GM08714 (cell line): ENCODE data around the gene PPARG.

Experiments used
- H3K4me3 ChIP-seq: fragments of 200-500 bp; sonication (Bioruptor generic); 2 replicates; pipeline ENCODE4 v1.5.1; 2014; ENCODE audit warnings: mild to moderate bottlenecking, low read length, inconsistent platforms
- ZNF274 ChIP-seq: IDR thresholded peaks from 2 replicates; pipeline ENCODE4 v1.6.1; 2012; ENCODE audit warnings: mild to moderate bottlenecking, low read depth, low read length

The PPARG gene

GRCh38 chr3:12430086-12430485 is 141.2 kb downstream of the PPARG start:
- no peak for TF ChIP-seq ZNF274
- no peak overlapping the region for H3K4me3 ChIP-seq

GRCh38 chr3:12433823-12434222 is 145.0 kb downstream of the PPARG start:
- no peak overlapping the region for H3K4me3 ChIP-seq
- no peak for TF ChIP-seq ZNF274

- H3K4me3 ChIP-seq, result no peak overlapping the region
- TF ChIP-seq ZNF274, result no peak
Measured at GRCh38 chr3:12436514-12437220, 147.8 kb downstream of the PPARG start.

GRCh38 chr3:12437221-12437605 is 148.3 kb downstream of the PPARG start:
- no peak for TF ChIP-seq ZNF274

GRCh38 chr3:12437861-12438260 is 149.0 kb downstream of the PPARG start:
- TF ChIP-seq ZNF274, result no peak
- H3K4me3 ChIP-seq, result no peak overlapping the region

More at GRCh38 chr3:12437221-12437605, 148.3 kb downstream of the PPARG start:
- H3K4me3 ChIP-seq, result no peak overlapping the region

GRCh38 chr3:12438318-12438717 is 149.4 kb downstream of the PPARG start:
- TF ChIP-seq ZNF274, result no peak
- no peak overlapping the region for H3K4me3 ChIP-seq

GRCh38 chr3:12439161-12439940 is 150.5 kb downstream of the PPARG start:
- H3K4me3 ChIP-seq, result no peak overlapping the region
- TF ChIP-seq ZNF274, result no peak

GRCh38 chr3:12440927-12441714 is 152.3 kb downstream of the PPARG start:
- no peak for TF ChIP-seq ZNF274
- H3K4me3 ChIP-seq, result no peak overlapping the region

- no peak for TF ChIP-seq ZNF274
Measured at GRCh38 chr3:12442654-12443501, 154.0 kb downstream of the PPARG start.

GRCh38 chr3:12443781-12444522 is 155.1 kb downstream of the PPARG start:
- no peak for TF ChIP-seq ZNF274
- no peak overlapping the region for H3K4me3 ChIP-seq

More at GRCh38 chr3:12442654-12443501, 154.0 kb downstream of the PPARG start:
- H3K4me3 ChIP-seq, result no peak overlapping the region

GRCh38 chr3:12444582-12445471 is 156.0 kb downstream of the PPARG start:
- no peak overlapping the region for H3K4me3 ChIP-seq
- no peak for TF ChIP-seq ZNF274

GRCh38 chr3:12445523-12446240 is 156.8 kb downstream of the PPARG start:
- TF ChIP-seq ZNF274, result no peak
- H3K4me3 ChIP-seq, result no peak overlapping the region
